GM13976 (cell line): ENCODE measurements around the gene PSMC4.

Experiments
- DNase-seq: peaks from one replicate; pipeline ENCODE4 v3.0.0; 2012; ENCODE audit warnings: low spot score
- in situ Hi-C: fragments of 300-500 bp; cut with MboI; formaldehyde crosslinking; loops from one replicate; pipeline ENCODE4 v1.12.0; 2022; ENCODE audit warnings: low sequenced_read_pairs, mixed read lengths, inconsistent platforms; ENCODE audit not compliant: unreplicated experiment
- TF ChIP-seq, protein P1 (sequence below): IDR thresholded peaks from 2 replicates; pipeline ENCODE4 v1.5.1; 2012; ENCODE audit warnings: borderline replicate concordance, mild to moderate bottlenecking; ENCODE audit not compliant: insufficient read depth; ENCODE audit errors: extremely low read depth, missing control alignments, control extremely low read depth

PSMC4 gene

DNA sequence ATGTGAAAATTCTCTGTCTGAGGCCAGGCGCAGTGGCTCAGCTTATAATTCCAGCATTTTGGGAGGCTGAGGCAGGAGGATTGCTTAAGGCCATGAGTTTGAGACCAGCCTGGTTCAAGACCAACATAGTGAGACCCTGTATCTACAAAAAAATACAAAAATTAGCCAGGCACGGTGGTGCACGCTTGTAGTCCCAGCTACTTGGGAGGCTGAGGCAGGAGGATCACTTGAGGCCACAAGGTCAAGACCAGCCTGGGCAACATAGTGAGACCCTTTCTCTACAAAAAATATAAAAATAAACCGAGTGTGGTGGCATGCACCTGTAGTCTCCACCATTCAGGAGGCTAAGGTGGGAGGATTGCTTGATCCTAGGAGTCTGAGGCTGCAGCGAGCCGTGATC is 34.3 kb upstream of the PSMC4 start:
- TF ChIP-seq, protein P1, sequence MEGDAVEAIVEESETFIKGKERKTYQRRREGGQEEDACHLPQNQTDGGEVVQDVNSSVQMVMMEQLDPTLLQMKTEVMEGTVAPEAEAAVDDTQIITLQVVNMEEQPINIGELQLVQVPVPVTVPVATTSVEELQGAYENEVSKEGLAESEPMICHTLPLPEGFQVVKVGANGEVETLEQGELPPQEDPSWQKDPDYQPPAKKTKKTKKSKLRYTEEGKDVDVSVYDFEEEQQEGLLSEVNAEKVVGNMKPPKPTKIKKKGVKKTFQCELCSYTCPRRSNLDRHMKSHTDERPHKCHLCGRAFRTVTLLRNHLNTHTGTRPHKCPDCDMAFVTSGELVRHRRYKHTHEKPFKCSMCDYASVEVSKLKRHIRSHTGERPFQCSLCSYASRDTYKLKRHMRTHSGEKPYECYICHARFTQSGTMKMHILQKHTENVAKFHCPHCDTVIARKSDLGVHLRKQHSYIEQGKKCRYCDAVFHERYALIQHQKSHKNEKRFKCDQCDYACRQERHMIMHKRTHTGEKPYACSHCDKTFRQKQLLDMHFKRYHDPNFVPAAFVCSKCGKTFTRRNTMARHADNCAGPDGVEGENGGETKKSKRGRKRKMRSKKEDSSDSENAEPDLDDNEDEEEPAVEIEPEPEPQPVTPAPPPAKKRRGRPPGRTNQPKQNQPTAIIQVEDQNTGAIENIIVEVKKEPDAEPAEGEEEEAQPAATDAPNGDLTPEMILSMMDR: no peak
- in situ Hi-C loops: no loop called here
- no peak for DNase-seq

DNA sequence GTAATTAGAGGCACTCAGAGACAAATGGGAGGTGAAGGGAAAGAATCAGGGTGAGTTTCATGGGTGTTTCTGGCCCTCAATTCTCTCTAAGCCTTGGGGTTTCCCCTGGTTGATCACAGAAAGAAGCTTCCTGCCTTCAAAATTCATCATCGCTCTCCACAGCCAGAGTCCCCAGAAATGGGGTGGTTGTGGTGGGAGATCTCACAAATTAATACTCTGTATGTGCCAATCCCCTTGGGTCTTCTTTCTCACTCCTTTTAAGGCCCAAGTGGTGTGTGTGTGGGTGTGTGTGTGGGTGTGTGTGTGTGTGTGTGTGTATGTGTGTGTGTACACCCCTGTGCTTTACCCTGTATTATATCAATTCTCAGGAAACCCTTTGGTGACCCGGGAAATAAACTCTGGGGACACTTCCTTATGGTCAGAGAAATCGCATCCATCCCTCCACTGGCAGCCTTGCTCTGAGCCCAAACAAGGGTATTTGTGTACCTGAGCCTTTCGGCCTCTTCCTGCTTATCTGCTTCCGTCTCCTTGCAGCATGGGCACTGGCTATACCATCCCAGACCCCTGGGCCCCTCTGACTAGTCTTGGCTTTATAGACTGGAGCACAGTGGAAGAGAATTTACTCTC is 33.8 kb upstream of the PSMC4 start:
- in situ Hi-C loops: no loop called here
- TF ChIP-seq, protein P1: no peak
- peak; percentile 76 for DNase-seq

DNA sequence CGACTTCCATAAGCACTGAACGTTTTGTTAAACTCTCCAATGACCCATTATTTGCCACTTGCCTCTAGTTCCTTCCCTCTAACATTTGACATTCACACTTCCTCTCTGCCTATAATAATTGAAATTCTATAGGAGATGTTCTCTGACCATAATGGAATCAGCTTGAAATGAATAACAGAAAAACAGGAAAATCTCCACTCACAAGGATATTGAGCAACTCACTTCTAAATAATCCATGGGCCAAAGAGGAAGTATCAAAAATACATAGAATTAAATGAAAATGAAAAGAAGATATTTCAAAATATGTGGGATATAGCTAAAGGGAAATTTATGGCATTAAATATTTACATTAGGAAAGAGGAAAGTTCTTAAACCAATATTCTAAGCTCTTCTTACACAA is 33.2 kb upstream of the PSMC4 start:
- TF ChIP-seq, protein P1: no peak
- DNase-seq: no peak
- in situ Hi-C loops: no loop called here

DNA sequence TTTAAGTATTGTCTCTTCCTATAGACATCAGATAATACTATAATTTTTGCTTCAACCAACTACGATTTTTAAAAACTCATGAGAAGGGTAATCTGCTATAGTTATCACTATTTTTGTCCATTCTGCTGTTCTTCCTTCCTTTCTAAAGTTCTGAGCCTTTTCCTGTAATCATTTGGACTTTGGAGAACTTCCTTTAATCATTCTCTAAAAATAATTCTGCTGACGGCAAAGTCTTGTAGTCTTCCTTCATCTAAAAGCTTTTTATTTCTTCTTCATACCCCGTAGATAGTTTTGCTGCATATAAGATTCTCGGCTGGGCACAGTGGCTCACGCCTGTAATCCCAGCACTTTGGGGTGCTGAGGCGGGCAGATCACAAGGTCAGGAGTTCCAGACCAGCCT is 31.4 kb upstream of the PSMC4 start:
- TF ChIP-seq, protein P1: no peak
- in situ Hi-C loops: no loop called here
- no peak for DNase-seq

DNA sequence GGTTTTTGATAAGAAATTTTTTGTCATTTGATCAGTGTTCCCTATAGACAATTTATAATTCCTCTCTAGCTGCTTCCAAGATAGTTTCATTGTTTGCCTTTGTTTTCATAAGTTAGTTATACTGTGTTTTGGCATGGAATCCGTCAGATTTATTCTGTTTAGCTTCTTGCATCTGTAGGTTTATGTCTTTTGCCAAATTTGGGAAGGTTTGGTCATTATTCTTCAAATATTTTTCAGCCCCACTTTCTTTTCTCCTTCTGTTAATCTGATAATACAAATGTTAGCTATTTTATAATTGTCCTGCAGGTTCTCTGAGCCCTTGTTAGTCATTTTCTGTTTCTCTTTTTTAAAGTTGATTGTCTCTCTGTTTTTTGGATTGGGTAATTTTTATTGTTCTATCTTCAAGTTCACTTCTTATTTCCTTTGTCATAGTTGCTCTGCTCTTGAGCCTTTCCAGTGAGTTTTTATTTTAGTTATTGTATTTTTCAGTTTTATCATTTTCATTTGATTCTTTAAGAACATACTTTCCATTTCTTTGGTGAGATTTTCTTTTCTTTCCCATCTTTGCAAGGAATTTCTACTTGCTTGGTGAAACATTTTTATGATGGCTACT is 30.6 kb upstream of the PSMC4 start:
- TF ChIP-seq, protein P1: no peak
- no peak for DNase-seq
- in situ Hi-C loops: no loop called here

DNA sequence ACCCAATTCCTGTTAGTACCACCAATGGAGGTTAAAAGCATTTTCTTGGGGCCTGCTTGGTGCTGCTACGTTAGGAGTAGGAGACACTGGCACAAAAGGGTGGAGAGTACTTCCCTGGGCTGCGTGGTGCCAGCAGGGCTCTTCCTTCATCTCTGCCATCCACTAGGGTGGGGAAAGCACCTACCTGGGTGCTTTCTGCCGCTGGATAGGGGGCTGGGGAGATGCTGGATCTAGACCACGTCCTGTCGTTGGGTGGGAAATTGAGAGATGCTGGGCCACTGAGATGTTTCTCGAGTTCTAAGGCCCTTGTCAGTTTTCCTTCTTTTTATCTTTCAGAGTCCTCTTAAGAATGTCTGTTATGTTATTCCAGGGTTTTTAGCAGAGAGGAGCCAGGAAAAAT is 29.8 kb upstream of the PSMC4 start:
- TF ChIP-seq, protein P1: no peak
- in situ Hi-C loops: no loop called here
- DNase-seq: no peak
